Left cardiac atrium (tissue), 4 donors: Measurements from ENCODE around the gene SP7. TPM values are rescaled to one million over a fixed set of nuclear protein-coding genes. Genes with fewer than 3 reads are reported as not detected.
A peak's percentile ranks its signal among the peaks of the same experiment; 100 is the strongest.

Source experiments
- ATAC-seq, 2 donors: fragments of 200-7000 bp; cut with Tn5 transposase; one replicate each; pipeline ENCODE4 v1.9.1; 2020; ENCODE audit warnings: mild to moderate bottlenecking in 2 of 2, moderate library complexity in 2 of 2
- DNase-seq: peaks from one replicate; pipeline ENCODE4 v3.0.0-alpha.2; 2020
- intact Hi-C, 2 donors: fragments of 100-400 bp; cut with DNase I; formaldehyde crosslinking; loops; one replicate each; pipeline versions ENCODE4 v1.14.1 to v1.15.1; 2022 to 2023
- total RNA-seq, 2 donors: library from RNA; stranded (reverse); fragmentation: NEBNext Ultra II Directional; extraction: Animal tissue kit (Norgen Biotek cat#: 25700); gene quantifications; one replicate each; pipeline ENCODE4 v1.2.1, GENCODE V29; 2021
- donor health status: DM: no; HTN: yes; CAD: no.
- donor health status: DM: no; HTN: yes; CAD: no; lungs with severe emphysema.
- donor health status: DM: yes; HTN: yes; CAD: no.
- donor health status: Dilated cardiomyopathy.

The SP7 gene
- total RNA-seq, 2 donors from 2014 or later = not detected

GRCh38 chr12:53292426-53292825, 43.7 kb downstream of the SP7 start:
- intact Hi-C loops = loop anchor here in 1 of 2 donors (10.0 kb wide), 1 partner anchor 228 kb away; no protein-coding TSS in a partner anchor
- DNase-seq (no peak), ATAC-seq (no peak)

- intact Hi-C loops = loop anchor here in 1 of 2 donors (10.0 kb wide), 1 partner anchor 226 kb away; no protein-coding TSS in a partner anchor
- ATAC-seq = no peak
- DNase-seq = no peak
These were observed 45.5 kb downstream of the SP7 start for GRCh38 chr12:53290661-53291060.

GRCh38 chr12:53289891-53290290, 46.3 kb downstream of the SP7 start:
- no peak for DNase-seq
- ATAC-seq = no peak
- intact Hi-C loops = loop anchor here (5.0 to 10.0 kb wide), 2 partner anchors 78 to 225 kb away; no protein-coding TSS in a partner anchor

- intact Hi-C loops = loop anchor here in 1 of 2 donors (5.0 kb wide), 1 partner anchor 76 kb away; no protein-coding TSS in a partner anchor
- no peak for ATAC-seq
- DNase-seq = no peak
These were observed 47.8 kb downstream of the SP7 start for GRCh38 chr12:53288322-53288721.

- DNase-seq (peak; percentile 82), ATAC-seq (peak; percentile 82)
- intact Hi-C loops = loop anchor here (1.0 to 5.0 kb wide), 2 partner anchors 74 to 75 kb away; no protein-coding TSS in a partner anchor
These were observed 48.4 kb downstream of the SP7 start for GRCh38 chr12:53287741-53288216.

GRCh38 chr12:53286448-53286847, 49.7 kb downstream of the SP7 start:
- peak in 1 of 2 donors; percentile 55 for ATAC-seq
- intact Hi-C loops = loop anchor here in 1 of 2 donors (5.0 kb wide), 1 partner anchor 74 kb away; no protein-coding TSS in a partner anchor
- DNase-seq = no peak

DNA sequence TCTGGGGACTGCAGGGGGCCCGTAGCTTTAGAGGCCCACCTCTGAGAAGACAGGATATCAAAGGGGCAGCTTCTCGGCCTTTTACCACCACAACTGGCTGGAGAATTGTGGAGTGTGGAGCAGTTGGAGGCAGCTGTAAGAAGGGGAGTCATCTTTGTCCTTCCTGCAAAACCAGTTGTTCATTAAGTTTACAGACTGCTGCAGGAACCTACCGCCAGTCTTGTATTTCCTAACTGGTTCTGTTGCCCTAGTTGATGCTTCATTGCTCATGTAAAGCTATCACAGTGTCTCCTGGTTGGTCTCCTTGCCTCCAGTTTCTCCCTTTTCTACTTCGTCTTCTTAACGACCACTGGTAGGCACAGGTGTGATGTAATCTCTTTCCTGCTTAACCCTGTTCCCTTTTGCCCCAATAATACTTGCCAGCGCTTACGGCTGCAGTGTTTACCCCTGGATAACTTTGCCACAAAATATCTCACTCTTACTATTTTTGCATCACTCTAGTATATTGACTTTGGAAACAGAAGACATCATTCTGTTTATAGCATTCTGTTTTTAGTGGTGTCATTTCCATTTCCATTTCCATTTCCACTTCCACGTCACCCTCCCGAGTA, 56.2 kb downstream of the SP7 start:
- intact Hi-C loops = no loop called here
- DNase-seq (no peak), ATAC-seq (no peak)

GRCh38 chr12:53279283-53279869, 56.8 kb downstream of the SP7 start:
- no peak for ATAC-seq
- intact Hi-C loops = no loop called here
- no peak for DNase-seq

DNA sequence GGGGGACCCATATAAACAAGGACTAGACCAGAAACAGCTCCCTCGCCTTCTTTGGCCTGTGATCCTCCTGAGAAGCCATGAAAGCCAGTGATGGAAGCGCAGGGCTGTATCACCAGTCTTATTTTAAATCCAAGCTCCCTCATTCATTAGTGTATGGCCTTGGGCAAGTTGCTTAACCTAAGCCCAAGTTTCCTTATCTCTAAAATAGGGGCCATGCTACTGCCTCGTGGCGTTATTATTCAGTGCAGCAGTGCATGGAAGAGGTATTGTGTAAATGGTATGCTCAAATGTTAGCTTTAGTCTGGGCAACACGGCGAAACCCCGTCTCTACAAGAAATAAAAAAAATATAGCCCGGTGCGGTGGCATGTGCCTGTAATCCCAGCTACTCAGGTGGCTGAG, 58.2 kb downstream of the SP7 start:
- intact Hi-C loops = no loop called here
- ATAC-seq (no peak), DNase-seq (no peak)

Other genes with a start within 250 kb of the SP7 start
- gene IGFBP6, start 238.7 kb downstream of the SP7 start, total RNA-seq = 100 to 1,000 TPM; 134 to 139 TPM
- not detected for gene SOAT2, start 232.9 kb downstream of the SP7 start, total RNA-seq
- 10 to 100 TPM; 19.0 to 20.0 TPM for gene ZNF740, start 155.6 kb downstream of the SP7 start, total RNA-seq
- gene CSAD, start 155.4 kb downstream of the SP7 start, total RNA-seq = 10 to 100 TPM; 16.8 to 19.7 TPM
- gene ITGB7, start 129.1 kb downstream of the SP7 start, total RNA-seq = 1 to 10 TPM in 1 of 2 donors, under 1 TPM in 1; 0.81 to 2.1 TPM
- gene RARG, start 104.1 kb downstream of the SP7 start, total RNA-seq = 10 to 100 TPM; 13.5 to 24.1 TPM
- 1 to 10 TPM in 1 of 2 donors, under 1 TPM in 1; 0.58 to 1.3 TPM for gene ESPL1, start 68.1 kb downstream of the SP7 start, total RNA-seq
- 100 to 1,000 TPM; 345 to 377 TPM for gene PFDN5, start 40.8 kb downstream of the SP7 start, total RNA-seq
- 10 to 100 TPM; 35.0 to 37.0 TPM for gene MYG1, start 36.7 kb downstream of the SP7 start, total RNA-seq
- gene AAAS, start 14.7 kb downstream of the SP7 start, total RNA-seq = 10 to 100 TPM; 35.7 to 40.3 TPM
- 10 to 100 TPM; 31.3 to 33.4 TPM for gene SP1, start 43.8 kb upstream of the SP7 start, total RNA-seq
- gene AMHR2, start 87.5 kb upstream of the SP7 start, total RNA-seq = under 1 TPM in 1 of 2 donors, not detected in 1; 0.34 TPM
- 10 to 100 TPM; 73.5 to 90.2 TPM for gene PRR13, start 105.4 kb upstream of the SP7 start, total RNA-seq
- gene PCBP2, start 115.7 kb upstream of the SP7 start, total RNA-seq = 100 to 1,000 TPM; 504 to 545 TPM
- gene MAP3K12, start 163.1 kb upstream of the SP7 start, total RNA-seq = 1 to 10 TPM; 9.1 to 9.7 TPM
- gene TARBP2, start 164.9 kb upstream of the SP7 start, total RNA-seq = 10 to 100 TPM; 12.5 to 15.3 TPM
- not detected for gene NPFF, start 171.1 kb upstream of the SP7 start, total RNA-seq